Lower leg skin (tissue), 4 donors: ENCODE measurements around the gene DOCK1. TPM values are rescaled to one million over a fixed set of nuclear protein-coding genes. Genes with fewer than 3 reads are reported as not detected.
A peak's percentile ranks its signal among the peaks of the same experiment; 100 is the strongest.
"Not testable (repeated sequence)": the region's sequence is repeated elsewhere in the genome, so short reads cannot be mapped to it uniquely, and the experiment has no call there.

Experiments used
- DNase-seq, 2 donors: peaks; one replicate each; pipeline ENCODE4 v3.0.0-alpha.2; 2019; ENCODE audit warnings: low spot score in 2 of 2
- H3K4me3 ChIP-seq: fragments of 200-600 bp; sonication (generic); 2 replicates; pipeline ENCODE4 v1.5.1; 2017; ENCODE audit warnings: mild to moderate bottlenecking, low read depth; ENCODE audit not compliant: poor library complexity, severe bottlenecking
- POLR2A ChIP-seq, 2 donors: fragments of 450-650 bp; IDR thresholded peaks; one replicate each; pipeline ENCODE4 v1.6.1; 2016 to 2017; ENCODE audit warnings: antibody characterized with exemption in 2 of 2, mild to moderate bottlenecking in 1 of 2, moderate library complexity in 1 of 2
- WGBS, 2 donors: methylation state at CpG; one replicate each; pipeline ENCODE4 v1.1.5; 2018; 5-methylcytosine and 5-hydroxymethylcytosine counted together
- intact Hi-C: fragments of 100-400 bp; cut with DNase I; formaldehyde crosslinking; loops from one replicate; pipeline ENCODE4 v1.15.0; 2023; ENCODE audit warnings: low total_unique reads
- total RNA-seq, 4 donors: library from RNA; depleted of rRNA; stranded (reverse); fragments of >200 nt; gene quantifications; one replicate each; pipeline ENCODE4 v1.1.0, GENCODE V29; 2016
- TF ChIP-seq, protein P1 (sequence below), 3 donors: fragments of 450-650 bp; IDR thresholded peaks; one replicate each; pipeline ENCODE4 v1.5.1; 2016; ENCODE audit warnings: antibody characterized with exemption in 3 of 3, mild to moderate bottlenecking in 3 of 3, moderate library complexity in 2 of 3

Gene DOCK1
- total RNA-seq, 4 donors from 2014 or later, result 76.6 to 108 (median 83.4) TPM

DNA sequence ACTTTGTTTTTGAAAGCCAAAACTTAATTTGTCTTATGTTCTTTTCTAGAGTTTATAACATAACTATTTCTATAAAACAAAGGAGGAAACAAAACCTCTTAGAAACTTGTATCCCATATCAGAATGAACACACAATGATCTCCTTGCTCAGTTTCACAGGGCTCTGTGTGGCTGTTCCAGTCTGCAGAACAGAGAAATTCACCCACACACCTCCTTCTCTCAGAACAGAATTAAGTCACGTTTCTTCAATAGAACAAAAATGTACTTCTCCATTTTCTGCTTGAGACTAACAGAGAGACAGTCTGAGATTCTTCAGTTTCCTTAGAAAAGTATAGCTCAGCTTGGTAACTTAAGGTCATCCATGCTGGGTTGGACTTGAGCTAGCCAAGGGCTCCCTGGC, 15.8 kb upstream of the DOCK1 start:
- WGBS, 2 donors, result 46 to 56% methylated on average over 1 of the region's 1 CpG
- intact Hi-C loops, result no loop called here
- TF ChIP-seq, protein P1, sequence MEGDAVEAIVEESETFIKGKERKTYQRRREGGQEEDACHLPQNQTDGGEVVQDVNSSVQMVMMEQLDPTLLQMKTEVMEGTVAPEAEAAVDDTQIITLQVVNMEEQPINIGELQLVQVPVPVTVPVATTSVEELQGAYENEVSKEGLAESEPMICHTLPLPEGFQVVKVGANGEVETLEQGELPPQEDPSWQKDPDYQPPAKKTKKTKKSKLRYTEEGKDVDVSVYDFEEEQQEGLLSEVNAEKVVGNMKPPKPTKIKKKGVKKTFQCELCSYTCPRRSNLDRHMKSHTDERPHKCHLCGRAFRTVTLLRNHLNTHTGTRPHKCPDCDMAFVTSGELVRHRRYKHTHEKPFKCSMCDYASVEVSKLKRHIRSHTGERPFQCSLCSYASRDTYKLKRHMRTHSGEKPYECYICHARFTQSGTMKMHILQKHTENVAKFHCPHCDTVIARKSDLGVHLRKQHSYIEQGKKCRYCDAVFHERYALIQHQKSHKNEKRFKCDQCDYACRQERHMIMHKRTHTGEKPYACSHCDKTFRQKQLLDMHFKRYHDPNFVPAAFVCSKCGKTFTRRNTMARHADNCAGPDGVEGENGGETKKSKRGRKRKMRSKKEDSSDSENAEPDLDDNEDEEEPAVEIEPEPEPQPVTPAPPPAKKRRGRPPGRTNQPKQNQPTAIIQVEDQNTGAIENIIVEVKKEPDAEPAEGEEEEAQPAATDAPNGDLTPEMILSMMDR (IDR thresholded peaks at IDR 0.05), result no peak
- no peak for TF ChIP-seq POLR2A (IDR thresholded peaks at IDR 0.05)
- DNase-seq, result no peak
- no peak overlapping the region for H3K4me3 ChIP-seq

DNA sequence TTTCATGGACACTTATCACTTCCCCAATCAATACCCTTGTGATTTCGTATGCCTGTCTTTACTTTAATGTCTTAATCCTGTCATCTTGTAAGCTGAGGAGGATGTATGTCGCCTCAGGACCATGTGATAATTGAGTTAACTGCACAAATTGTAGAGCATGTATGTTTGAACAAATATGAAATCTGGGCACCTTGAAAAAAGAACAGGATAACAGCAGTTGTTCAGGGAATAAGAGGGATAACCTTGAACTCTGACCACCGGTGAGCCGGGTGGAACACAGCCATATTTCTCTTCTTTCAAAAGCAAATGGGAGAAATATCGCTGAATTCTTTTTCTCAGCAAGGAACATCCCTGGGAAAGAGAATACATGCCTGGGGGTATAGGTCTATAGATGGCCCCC, 14.4 kb upstream of the DOCK1 start:
- 93 to 94% methylated on average over 5 of the region's 5 CpGs for WGBS, 2 donors
- H3K4me3 ChIP-seq, intact Hi-C loops, DNase-seq: not testable (repeated sequence)

DNA sequence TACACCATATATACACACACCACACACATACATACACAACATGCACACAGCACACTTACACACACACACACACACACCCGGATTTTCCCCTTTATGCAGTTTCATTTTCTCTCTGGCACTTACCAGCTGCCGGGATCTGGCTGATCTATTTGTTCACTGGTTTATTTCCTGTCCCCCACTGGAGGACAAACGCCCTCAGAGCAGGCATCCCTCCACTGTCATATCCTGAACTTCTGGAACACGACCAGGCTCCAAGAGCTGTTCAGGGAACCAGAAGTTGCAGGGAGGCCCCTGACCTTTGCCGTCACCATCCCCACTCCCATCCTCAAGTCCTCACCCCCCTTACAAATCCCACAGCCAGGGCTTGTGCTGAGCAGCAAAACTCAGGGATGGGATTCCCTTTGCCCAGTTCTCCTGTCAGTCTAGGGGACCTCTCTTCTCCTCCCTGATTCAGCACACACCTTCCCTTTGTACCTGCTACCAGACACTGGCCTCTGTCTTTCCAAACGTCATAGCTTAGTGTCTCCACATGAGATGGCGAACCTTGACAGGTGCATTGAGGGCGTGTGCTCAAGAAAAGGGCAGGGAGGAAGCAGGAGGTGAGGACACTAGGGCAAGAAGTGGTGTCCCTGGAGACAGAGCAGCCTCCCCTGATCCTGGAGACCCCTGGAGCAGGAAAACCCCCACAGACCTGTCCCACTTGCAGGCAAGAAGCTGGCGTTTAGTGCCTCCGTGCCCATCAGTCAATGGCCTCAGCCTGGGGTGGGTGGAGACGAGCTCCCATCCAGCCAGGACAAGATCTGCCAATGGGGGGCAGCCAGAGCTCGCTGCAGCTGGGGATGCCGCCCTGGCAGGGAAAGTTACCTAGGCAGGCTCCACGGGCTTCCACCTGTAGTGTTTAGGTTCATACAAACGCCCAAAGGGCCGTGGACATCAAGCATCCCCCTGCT, 12.7 kb upstream of the DOCK1 start:
- intact Hi-C loops, result no loop called here
- WGBS, 2 donors, result 66 to 71% methylated on average over 16 of the region's 16 CpGs
- peak in 1 of 2 donors; percentile 32 for DNase-seq
- TF ChIP-seq, protein P1 (IDR thresholded peaks at IDR 0.05), result no peak
- TF ChIP-seq POLR2A (IDR thresholded peaks at IDR 0.05), result no peak
- no peak overlapping the region for H3K4me3 ChIP-seq

DNA sequence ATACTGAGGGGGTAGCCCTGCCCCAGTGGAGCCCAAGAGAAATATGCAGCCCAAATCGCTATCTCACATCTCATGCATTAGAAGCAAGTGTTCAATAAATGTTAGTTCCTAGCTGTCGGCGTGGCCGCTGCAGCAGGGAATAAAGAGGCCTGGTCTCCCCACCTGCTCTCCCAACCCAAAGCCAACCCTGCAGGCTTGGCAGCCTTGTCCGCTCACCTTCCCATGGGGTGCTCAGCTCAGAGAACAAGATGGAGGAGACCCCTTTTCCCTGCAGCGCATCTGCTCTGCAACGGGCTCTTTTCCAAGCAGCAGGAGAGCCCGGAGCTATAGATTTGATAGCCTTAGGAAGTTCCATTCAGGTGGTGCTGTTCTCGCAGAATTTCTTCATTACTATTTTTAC, 12.0 kb upstream of the DOCK1 start:
- TF ChIP-seq, protein P1 (IDR thresholded peaks at IDR 0.05), result no peak
- no peak for TF ChIP-seq POLR2A (IDR thresholded peaks at IDR 0.05)
- intact Hi-C loops, result no loop called here
- DNase-seq, result no peak
- 85 to 86% methylated on average over 9 of the region's 9 CpGs for WGBS, 2 donors
- no peak overlapping the region for H3K4me3 ChIP-seq

DNA sequence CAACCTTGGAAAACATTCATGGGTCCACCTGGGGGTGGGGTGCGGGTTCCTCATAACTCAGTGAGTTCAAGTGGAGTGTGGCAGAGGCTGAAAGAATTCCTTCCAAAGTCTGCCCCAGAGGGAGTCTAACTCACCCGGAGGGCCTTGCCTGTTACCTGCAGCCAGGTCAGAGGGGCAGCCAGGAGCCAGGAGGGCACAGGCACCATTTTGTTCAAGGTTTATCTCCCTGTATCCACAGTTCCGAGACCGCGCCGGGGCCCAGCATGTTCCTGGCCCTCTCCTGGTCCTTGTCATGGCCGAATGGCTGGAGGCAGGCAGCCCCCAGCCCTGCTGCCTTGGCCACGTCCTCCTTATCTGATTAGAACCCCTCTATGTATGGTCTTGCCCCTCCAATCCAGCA, 11.4 kb upstream of the DOCK1 start:
- no peak for DNase-seq

DNA sequence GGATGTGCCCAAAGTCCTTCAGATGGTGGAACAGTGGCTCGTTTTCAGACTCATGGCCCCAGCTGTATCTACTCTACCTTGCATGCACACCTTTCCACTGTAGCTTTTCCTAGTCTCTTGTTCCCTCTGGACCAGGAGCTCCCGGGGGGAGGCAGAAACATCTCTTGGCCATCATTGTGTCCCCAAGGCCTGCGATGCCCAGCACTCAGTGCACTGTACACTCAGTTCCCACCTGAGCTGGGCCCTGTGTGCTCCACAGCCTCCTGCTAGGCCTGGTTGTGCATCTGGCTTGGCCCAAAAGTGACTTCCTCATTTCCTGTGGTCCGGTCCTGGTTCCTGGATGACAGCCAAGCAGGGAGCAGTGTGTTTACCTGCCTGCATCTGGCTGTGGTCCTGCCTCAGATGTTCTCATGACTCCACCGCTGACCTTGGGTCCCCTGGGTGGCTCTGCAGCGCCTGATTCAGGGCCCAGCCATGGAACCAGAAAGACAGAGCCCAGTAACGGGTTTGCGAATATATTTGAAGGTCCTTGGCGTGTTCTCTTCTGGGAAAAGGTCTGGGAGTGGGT, 9.9 kb upstream of the DOCK1 start:
- intact Hi-C loops, result no loop called here
- DNase-seq, result no peak
- H3K4me3 ChIP-seq, result no peak overlapping the region
- TF ChIP-seq, protein P1 (IDR thresholded peaks at IDR 0.05), result no peak
- no peak for TF ChIP-seq POLR2A (IDR thresholded peaks at IDR 0.05)
- 77 to 80% methylated on average over 9 of the region's 9 CpGs for WGBS, 2 donors

More for the DNA sequence above, 11.4 kb upstream of the DOCK1 start:
- 78 to 80% methylated on average over 8 of the region's 8 CpGs for WGBS, 2 donors
- no peak overlapping the region for H3K4me3 ChIP-seq
- TF ChIP-seq POLR2A (IDR thresholded peaks at IDR 0.05), result no peak
- TF ChIP-seq, protein P1 (IDR thresholded peaks at IDR 0.05), result no peak
- intact Hi-C loops, result no loop called here
